Limb (tissue), 2 donors: Measurements from ENCODE around the gene FBXW2.

ENCODE experiments used
- DNase-seq, 2 donors: peaks; one replicate each; pipeline ENCODE4 v3.0.0-alpha.2; 2016; ENCODE audit errors: extremely low spot score in 2 of 2

Gene FBXW2

DNA sequence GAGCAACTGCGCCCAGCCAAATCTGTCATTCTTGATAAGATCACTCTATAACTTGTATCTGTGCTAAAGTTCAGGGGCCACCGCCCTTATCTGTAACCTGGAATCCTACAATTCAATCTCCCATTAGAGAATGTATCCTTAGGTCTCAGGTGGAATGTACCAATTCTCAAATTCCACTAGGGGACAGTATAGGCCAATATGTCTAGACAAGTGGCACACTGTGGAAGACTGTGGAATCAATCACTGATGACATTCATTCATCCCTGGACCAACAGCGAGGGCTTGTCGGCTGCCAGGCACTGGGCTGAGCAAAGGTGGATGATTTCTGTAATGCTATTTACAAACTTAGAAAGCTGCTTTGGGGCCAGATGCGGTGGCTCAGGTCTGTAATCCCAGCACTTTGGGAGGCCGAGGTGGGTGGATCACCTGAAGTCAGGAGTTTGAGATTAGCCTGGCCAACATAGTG lies 50.2 kb downstream of the FBXW2 start:
- DNase-seq: no peak

DNA sequence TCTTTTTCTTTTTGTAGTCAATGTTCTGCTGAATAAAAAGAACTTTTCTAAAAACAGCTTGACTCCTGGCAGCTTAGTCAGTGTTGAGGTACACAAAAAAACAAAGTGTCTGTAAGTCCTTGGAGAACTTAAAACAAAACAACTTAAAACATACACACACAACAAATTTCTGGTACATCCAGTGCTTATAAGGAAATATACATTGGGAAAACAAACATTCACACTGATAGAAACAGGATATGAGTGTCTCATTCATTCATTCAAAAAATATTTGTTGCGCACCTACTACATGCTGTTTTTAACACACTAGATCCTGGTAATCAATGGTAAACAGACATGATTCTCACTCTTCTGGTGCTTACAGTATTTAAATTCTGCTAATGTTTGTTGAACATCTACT lies 51.5 kb downstream of the FBXW2 start:
- DNase-seq: no peak

DNA sequence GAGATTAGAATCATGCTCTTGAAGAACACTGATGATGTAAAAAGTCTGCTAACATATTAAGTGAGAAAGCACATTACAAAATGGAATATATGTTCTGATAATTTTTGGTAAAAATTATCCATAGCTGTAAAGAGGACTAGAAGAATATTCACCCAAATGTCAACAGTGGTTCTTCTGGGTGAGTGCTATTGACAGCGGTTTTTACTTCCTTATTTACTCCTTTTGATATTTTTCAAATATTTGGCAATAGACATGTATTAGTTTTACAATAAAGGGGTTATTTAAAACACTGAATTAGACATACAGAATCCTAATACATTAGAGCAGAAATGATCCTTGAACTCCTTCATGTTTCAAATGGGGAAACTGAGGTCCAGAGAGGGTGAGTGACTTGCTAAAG lies 52.0 kb downstream of the FBXW2 start:
- no peak for DNase-seq

DNA sequence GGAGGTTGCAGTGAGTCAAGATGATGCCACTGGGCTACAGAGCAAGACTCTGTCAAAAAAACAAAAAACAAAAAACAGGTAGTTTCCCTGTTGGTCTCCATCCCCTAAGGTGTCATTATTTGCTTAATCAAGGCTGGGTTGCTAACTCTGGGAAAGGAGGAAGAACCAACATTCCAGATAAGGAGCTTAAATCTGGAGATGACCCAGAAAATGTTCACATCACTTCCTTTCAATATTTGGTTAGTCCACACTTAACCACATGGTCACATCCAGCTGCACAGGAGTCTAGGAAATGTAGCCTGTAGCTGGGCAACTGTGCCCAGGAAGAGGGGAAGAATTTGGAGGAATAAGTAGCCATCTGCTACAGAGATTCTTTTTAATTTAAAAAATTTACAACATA lies 53.1 kb downstream of the FBXW2 start:
- no peak for DNase-seq

DNA sequence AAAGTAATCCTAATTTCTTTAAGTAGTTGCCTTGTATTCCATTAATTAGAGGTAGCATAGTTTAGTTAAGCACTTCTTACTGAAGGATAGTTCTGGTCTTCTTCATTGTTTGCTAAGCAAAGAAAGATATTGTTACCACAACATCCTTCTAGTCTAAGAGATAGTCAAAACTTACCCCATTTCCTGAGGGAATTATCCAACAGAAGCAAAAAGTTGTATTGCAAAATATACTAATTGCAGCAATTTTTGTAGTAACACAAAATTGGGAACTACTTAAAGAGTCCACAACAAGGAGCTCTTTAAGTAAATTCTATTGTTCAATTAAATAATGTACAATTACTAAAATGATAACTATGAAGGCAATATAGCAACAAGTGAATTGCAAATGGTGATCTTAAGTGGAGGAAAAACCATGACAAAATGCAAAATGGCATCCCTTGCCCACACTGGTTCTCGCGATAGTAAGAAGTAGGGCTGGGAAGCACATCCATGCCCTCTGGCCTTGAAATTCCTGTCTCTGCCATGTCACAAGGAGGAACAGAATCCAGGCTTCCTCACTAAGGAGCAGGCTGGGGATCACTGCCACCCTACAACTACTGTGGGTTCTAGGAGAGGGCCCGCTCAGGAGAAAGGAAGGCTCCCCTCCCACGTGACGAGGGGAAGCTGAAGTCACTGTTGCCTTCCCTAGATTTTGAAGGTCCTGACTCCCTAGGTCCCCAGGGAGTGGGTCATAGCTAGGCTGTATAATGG lies 55.6 kb downstream of the FBXW2 start:
- no peak for DNase-seq

DNA sequence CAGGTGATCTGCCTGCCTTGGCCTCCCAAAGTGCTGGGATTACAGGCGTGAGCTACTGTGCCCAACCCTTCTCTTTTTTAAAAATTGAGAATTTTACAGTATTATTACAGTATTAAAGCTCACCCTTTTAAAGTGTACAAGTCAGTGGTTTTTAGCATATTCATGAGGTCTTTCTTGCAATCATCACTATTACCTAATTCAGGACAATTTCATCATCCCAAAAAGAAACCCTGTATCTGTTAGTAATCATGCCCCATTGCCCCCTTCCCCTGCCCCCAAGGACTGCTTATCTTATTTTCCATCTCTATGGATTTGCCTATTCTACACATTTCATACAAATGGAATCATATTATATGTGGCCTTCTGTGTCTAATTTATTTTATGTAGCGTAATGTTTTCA lies 56.3 kb downstream of the FBXW2 start:
- no peak for DNase-seq

DNA sequence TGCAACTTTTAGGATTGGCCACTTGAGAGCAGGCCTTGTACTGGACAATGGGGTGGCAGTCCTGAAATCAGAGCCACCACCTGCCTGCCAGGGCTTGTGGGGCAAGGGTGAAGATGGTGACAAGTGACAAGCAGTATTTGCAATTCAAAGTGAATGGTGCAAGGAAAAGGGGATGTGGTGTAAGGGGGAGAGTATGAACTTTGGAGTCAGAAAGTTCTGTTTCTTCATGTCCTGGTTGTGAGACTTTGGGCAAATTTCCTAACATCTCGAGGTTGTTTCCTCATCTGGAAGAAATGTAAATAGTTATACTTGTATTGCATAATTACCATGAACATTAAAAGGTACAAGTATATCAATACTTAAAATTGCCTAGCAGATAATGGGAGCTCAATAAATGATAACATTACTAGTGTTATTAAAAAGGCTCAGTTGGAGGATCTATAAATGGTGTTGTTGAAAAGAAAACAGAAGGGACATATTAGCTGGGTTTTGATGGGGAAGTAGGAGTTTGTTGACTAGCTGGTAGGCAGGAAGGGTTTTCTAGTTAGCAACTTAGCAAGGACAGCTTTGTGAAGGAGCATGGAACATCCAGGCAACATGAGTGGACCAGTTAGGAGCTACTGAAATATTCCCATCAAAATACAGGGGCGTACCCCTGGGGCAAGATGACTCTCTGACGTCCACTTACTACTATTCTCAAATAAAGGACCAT lies 57.6 kb downstream of the FBXW2 start:
- DNase-seq: no peak

DNA sequence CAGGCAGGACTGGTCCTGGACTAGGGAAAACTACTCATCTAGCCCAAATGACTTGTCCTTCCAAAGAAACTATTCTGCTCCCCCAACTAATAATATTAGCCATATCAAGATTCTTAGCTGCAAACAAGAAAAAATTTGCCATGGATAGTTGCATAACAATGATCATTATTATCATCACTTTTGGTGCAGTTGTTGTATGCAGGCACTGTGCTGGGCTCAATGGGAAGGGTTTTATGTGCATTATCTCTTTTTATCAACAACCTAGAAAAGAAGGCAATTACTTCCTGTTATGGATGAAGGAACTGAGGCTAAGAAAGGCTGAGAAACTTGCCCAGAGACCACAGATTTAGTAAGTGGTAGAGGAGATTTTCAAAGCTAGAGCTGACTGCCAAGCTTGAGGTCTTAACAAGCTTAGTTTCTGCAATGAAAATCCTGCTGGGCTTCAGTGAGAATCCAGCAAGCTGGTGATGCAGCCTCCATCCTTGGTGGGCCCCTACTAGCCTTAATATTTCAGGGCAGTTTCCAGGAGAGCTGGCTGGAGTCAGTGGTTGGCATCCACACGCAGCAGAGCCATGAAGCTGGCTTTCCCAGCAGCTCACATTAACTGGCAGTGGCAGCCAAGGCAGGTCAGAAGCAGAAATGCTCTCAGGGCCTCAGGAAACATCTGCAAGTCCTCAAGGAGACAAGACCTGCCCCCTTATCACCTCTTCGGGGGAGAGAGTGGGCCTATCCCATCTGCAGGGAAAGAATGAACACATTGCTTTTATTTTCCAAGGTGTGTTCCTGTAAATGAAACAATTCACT lies 58.4 kb downstream of the FBXW2 start:
- DNase-seq: no peak

DNA sequence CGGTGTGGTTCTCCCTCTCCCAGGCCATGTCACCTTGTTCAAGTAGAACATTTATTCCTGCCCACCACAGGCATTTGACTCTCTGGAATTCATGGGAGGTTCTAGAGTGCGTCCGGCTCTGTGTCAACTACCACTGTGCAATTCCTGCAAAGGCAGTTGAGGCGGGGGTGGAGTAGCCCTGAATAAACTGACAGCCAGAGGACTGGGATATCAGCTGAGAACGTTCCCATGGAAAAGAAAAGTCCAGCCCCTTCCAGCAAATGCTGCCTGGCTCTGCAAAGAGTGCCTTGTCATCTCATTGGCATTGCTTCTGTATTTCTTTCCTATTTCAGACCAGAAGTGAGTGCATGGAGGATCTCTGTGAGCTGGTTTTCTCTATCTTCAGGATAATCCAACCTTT lies 60.0 kb downstream of the FBXW2 start:
- no peak for DNase-seq

DNA sequence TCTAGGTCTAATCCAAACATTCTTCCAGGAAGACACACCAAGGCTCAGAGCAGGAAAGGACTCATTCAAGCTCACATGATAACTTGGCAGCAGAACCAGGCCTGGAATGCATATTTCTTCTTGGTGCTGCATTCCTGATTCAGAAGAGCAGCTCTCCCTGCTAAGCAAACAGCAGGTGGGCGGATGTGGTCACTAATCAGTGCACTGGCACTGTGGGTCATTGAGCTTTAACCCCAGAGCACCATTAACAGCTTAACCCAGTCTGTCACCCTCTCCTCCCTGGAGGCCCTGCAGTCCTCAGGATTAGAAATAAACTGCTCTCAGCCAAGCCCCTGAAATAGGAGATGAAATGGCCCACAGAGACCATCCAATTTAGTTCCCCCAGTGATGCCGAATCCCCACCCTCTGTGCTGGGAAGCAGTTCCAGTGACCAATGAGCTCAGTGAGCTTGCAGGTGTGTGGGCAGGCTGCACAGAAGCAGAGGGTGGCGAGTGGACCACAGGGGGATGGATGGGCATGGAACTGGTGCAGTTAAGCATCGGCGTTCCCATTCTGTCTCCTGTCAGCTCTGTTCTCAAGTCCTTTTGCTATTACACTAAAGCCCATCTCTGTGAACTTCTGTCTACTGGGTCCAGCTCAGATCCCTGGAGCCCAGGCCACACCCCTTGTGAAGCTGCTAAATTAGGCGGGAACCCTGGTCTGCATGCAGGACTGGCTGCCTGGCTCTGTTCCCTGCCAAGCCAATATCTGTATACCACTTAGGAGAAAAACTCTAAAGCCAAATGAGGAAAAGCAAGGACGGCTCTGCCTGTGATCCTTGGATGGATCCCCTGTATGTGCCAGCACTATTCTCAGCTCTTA lies 62.3 kb downstream of the FBXW2 start:
- DNase-seq: no peak

DNA sequence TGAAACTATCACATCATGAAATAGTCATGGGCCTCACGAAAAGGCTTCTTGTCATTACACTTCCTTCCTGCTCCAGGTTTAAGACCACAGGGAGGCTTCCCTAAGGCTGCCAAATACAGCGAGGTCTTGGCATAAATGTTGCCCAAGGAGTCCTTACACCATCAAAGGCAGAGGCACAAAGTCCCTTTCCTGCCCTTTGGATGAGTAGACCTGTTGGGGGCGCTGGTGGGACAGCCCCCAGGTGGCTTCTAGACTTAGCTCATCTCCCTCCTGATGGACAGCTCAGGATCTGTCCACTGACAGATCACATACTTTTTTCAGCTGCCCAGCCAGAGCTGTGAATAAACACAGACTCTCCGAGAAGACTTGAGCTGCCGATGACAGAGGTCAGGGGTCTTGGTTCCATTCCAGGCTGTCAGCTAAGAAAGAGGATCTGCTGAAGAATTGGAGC lies 63.4 kb downstream of the FBXW2 start:
- no peak for DNase-seq

DNA sequence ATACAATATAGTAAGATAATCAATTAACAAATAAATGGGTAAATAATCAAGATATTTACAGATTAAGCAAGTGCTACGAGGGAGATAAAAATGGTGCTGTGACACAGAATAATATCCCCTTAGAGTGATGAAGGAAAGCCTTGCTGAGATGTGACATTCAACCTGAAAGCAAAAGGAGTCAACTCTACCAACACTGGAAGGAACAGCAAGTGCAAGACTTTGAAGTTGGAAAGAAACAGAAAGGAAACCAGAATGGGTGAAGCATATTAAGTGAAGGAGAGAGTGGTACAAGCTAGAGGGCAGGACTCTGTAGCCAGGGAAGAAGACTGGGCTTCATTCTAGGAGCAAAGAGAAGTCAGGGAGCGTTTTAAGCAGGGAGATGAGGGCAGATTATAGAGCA lies 66.7 kb downstream of the FBXW2 start:
- DNase-seq: no peak

DNA sequence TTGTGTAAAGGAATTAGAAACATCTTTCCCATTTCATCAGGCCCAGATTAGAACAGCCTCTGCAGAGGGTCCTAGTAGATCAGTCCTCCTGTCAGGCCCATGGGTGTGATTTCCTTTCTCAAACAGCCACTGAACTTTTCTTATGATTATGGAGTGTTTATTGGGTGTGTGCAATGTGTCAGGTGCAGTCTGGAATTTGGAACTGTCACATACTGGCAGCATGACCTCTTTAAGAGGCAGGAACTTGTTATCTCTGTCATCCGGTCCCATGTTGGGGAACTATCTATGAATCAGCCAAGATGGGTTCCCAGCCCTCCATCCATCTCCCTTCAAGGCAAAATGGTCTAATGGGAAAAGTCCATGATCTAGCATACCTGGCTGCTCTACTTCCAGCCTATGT lies 67.3 kb downstream of the FBXW2 start:
- no peak for DNase-seq

DNA sequence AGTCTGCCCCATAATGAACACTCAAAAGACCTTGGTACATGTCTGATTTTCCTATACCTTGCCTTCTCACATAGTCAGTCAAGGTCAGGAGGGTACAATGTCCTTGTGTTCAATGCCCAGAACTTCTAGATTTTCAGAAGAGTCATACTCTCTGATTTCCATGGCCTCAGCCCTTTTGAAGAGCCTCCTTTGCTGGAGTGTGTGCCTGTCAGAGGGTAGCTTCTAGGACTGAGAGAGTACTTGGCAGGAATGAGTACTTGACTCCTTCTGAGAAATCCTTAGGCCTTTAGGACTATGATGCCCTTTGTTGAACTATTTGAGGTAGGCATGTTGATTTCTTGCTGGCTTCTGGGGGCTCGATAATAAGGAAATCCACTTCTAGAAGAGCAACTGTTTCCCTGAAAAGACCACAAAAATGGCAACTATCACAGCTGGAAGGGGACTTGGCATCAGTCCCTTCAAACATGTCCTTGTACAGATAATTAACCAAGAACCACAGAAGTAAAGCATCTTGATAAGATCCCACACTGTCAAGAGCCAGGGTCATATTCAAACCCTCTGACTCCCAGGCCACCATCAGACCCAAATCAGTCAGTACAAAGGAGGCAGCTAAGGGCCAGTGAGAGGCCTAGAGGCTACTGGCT lies 68.3 kb downstream of the FBXW2 start:
- DNase-seq: no peak

DNA sequence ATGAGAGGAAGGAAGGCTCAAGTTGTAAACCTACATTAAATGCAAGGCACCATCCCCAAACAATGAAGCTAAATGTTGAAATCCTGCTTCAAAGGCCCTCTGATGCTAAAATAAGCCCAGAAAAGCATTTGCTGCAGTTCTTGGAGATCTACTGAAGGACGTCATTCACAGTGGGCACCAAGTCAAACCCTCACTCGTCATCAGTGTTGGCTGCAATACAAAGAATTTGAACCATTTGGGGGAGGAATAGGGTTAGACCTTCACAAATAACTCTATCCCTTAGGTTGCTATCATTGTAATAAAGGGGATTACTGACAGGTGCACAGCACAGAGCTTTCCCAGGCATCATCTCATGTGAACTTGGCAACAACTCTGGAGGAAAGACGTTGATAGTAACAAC lies 69.7 kb downstream of the FBXW2 start:
- DNase-seq: no peak

DNA sequence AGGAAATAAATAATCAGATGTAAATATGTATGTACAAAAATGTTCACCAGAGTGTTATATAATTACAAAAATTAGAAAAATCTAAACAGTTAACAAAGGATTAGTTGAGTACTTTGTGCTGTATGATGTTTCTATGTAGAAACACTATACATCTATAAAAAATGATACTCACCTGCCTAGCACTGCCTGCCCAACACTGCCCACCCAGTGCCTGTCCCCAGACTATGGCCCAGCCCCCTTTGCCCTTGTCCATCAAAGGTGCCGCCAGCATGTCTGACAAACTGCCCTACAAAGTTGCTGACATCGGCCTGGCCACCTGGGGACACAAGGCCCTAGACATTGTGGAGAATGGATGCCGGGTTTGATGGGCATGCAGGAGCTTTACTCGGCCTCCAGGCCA lies 72.8 kb downstream of the FBXW2 start:
- no peak for DNase-seq

DNA sequence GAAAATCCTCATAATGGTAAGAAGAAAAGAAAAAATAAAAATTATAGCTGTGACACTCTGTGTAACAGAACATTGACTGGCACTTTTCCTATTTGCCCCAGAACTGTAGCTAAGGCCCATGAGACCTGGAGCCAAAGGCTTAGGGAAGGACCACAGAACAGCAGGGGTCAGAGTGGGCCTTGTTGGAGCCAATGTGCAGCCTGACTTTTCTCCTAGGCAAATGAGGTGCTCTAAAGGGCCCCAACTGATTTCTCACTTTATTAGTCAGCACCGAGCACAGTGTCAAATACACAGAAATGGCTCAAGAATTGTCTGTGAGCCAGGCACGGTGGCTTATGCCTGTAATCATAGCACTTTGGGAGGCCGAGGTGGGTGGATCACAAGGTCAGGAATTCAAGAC lies 74.9 kb downstream of the FBXW2 start:
- no peak for DNase-seq

DNA sequence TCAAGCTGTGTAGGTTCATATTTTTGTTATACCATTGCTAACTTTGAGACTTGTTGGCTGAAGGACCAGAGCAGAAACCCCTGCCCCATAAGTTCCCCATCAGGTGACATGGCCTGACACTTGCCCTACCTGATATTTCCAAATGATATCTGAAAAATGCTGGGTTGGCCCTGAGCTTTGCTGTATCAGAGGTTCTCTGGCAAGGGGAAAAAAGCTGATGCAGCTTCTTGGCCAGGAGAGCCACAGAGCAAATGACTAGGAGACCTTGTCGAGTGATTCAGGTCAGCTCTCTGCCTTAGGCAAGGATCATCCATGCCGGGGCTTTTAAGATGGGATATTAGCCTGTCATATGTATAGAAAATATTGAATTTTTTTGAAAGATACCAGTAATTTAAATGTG lies 76.0 kb downstream of the FBXW2 start:
- DNase-seq: no peak

DNA sequence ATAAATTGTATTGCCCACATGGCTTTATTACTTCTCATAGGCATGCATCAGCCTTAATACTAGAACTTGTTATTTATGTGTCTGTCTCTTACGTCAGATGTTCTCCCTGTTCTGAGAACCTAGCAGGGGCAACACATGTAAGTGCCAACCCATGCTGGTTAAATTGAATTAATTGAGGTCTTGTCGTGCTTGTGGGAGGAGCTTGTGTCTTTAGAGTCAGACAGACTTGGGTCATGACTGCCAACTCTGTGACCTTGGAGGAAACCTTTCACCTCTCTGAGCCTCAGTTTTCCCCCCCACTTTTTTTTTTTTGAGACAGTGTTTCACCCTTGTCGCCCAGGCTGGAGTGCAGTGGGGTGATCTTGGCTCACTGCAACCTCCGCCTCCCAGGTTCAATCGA lies 76.7 kb downstream of the FBXW2 start:
- DNase-seq: no peak

DNA sequence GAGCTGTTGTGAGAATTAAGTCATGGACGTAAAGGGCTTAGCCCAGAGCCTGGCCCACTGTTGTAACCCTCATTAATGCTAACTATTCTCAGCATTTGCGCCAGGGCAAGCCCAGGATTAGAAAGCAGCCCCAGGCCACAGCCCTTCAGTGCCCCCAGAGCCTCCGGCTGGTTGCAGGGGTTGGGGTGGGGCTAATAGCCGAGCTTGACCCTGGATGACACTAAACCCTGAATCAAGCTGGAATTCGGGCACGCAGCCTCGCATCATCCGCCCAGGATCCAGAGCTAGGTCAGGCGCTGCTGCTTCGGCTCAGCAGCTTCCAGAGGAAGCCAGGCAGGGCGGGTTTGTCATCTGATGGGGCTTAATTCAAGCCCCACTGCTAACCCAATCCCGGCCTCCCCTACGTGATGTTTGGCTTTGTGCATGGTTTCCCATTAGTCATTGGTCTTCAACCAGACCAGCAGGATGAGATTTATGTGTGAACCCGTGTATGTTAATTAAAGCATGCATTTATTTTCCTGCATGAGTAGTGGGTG lies 77.8 kb downstream of the FBXW2 start:
- peak in 1 of 2 donors; percentile 52 for DNase-seq
